ENCODE measurements around the gene ACTR10.

GRCh38 chr14:58199726-58200479 lies at the start of gene ACTR10:
- TF ChIP-seq CTCF (IDR thresholded peaks at IDR 0.05) (no peak), POLR2A (IDR thresholded peaks at IDR 0.05) (peak; percentile 45 to 83)
